Type B pancreatic cell (in vitro differentiated cells): ENCODE measurements around the gene PMVK. TPM values are rescaled to one million over a fixed set of nuclear protein-coding genes. Genes with fewer than 3 reads are reported as not detected.

Experiments used
- DNase-seq: peaks from one replicate; pipeline ENCODE4 v3.0.0; 2021; ENCODE audit warnings: mixed read lengths; ENCODE audit not compliant: unreplicated experiment; ENCODE audit errors: extremely low spot score
- H3K27ac Mint-ChIP-seq: 2 replicates; pipeline ENCODE4 v1.8.0; 2021; ENCODE audit warnings: mild to moderate bottlenecking, mixed read lengths
- H3K27me3 Mint-ChIP-seq: 2 replicates; pipeline ENCODE4 v1.8.0; 2021; ENCODE audit warnings: mixed read lengths
- H3K36me3 Mint-ChIP-seq: 2 replicates; pipeline ENCODE4 v1.8.0; 2021; ENCODE audit warnings: mixed read lengths
- H3K4me1 Mint-ChIP-seq: one replicate; pipeline ENCODE4 v1.8.0; 2021; ENCODE audit warnings: mixed read lengths; ENCODE audit not compliant: unreplicated experiment
- H3K4me3 Mint-ChIP-seq: 2 replicates; pipeline ENCODE4 v1.8.0; 2021; ENCODE audit warnings: mild to moderate bottlenecking, mixed read lengths
- H3K9me3 Mint-ChIP-seq: 2 replicates; pipeline ENCODE4 v1.8.0; 2021; ENCODE audit warnings: mixed read lengths
- CTCF ChIP-seq: fragments of 200-600 bp; sonication (generic); conservative IDR thresholded peaks from 2 replicates; pipeline ENCODE4 v1.5.0; 2021; ENCODE audit warnings: antibody characterized with exemption, mild to moderate bottlenecking
- total RNA-seq: library from RNA; stranded (reverse); gene quantifications from 2 replicates; pipeline ENCODE4 v1.2.1, GENCODE V29; 2021; ENCODE audit warnings: low replicate concordance

The PMVK gene
- total RNA-seq, 1 donor from 2014 or later, result 30.3 TPM

DNA sequence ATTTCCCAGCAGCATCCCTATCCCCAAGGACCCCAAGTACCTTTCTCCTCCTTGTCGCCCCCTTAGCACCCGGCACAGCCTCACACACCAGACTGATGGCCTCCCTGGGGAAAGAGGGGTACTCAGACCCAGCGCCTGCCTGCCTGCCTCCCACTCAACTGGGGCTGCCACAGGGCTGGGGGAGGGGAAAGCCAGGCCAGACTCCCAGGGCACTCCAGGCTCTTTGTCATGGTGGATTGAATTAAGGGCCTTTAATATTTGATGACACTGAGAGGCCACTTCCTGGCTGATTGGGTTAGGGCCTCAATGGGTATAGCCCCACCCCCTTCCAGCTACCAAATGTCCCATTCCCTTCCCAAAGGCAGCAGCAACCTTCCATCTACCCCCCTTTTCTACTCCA lies 32.2 kb upstream of the PMVK start:
- peak overlapping the region; percentile 89 for H3K4me3 Mint-ChIP-seq
- no peaks in the 10 kb centered on the region for H3K9me3 Mint-ChIP-seq
- H3K27ac Mint-ChIP-seq, result peak overlapping the region; percentile 50
- peaks cover 40% of the 10 kb centered on the region for H3K4me1 Mint-ChIP-seq
- no peak for TF ChIP-seq CTCF
- peaks cover 14% of the 10 kb centered on the region for H3K36me3 Mint-ChIP-seq
- no peaks in the 10 kb centered on the region for H3K27me3 Mint-ChIP-seq
- DNase-seq, result no peak

DNA sequence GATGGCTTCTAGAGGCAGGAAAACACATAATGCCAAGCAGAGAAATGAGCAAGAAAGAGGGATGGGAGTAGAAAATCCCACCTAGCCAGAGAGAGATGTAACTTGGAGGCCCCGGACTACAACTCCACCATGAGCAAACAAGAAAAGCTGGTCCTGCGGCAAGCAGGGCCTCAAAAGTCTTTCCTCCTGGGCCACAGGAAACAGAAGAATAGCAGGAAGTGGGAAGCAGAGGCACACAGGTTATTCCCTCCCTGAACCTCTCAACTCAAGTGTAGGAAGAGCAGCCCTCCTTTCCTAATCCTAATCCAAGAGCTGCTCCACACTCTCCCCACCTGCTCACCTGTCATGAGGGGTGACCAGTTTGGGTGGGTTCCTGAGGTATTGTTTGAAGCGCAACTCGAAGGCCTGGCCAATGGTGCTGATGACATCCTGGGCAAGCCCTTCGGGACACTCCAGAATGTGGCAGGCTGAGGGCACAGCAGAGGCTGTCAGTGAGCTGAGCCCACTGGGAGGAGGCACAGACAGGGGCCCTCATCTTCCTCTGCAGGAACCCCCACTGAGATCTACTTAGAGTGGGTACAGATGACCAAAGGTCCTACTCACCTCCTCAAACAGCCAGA lies 30.9 kb upstream of the PMVK start:
- no peak overlapping the region for H3K4me3 Mint-ChIP-seq
- no peaks in the 10 kb centered on the region for H3K27me3 Mint-ChIP-seq
- H3K36me3 Mint-ChIP-seq, result peaks cover 18% of the 10 kb centered on the region
- peaks cover 39% of the 10 kb centered on the region for H3K4me1 Mint-ChIP-seq
- no peaks in the 10 kb centered on the region for H3K9me3 Mint-ChIP-seq
- DNase-seq, result no peak
- no peak overlapping the region for H3K27ac Mint-ChIP-seq
- TF ChIP-seq CTCF, result no peak

- Mint-ChIP-seq H3K4me3 (no peak overlapping the region), H3K36me3 (peaks cover 20% of the 10 kb centered on the region), H3K27me3 (no peaks in the 10 kb centered on the region)
Measured at GRCh38 chr1:154966111-154966510, 29.6 kb upstream of the PMVK start.

DNA sequence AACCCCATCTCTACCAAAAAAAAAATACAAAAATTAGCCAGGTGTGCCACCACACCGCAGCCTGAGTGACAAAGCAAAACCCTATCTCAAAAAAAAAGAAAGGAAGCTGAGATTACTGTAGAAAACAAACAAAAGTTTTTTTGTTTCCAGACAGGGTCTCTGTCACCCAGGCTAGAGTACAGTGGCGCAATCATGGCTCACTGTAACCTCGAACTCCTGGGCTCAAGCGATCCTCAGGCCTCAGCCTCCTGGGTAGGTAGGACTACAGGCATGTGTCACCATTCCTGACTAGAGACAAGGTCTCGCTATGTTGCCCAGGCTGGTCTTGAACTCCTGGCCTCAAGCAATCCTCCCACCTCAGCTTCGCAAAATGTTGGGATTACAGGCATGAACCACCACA lies 27.8 kb upstream of the PMVK start:
- peak overlapping the region; percentile 9 for H3K27ac Mint-ChIP-seq
- H3K27me3 Mint-ChIP-seq, result no peaks in the 10 kb centered on the region
- no peak overlapping the region for H3K4me3 Mint-ChIP-seq
- DNase-seq, result no peak
- peaks cover 20% of the 10 kb centered on the region for H3K36me3 Mint-ChIP-seq
- no peaks in the 10 kb centered on the region for H3K9me3 Mint-ChIP-seq
- H3K4me1 Mint-ChIP-seq, result peaks cover 31% of the 10 kb centered on the region
- no peak for TF ChIP-seq CTCF

More at GRCh38 chr1:154966111-154966510, 29.6 kb upstream of the PMVK start:
- no peak for TF ChIP-seq CTCF
- no peak for DNase-seq
- no peaks in the 10 kb centered on the region for H3K9me3 Mint-ChIP-seq
- H3K27ac Mint-ChIP-seq, result no peak overlapping the region
- H3K4me1 Mint-ChIP-seq, result peaks cover 32% of the 10 kb centered on the region

DNA sequence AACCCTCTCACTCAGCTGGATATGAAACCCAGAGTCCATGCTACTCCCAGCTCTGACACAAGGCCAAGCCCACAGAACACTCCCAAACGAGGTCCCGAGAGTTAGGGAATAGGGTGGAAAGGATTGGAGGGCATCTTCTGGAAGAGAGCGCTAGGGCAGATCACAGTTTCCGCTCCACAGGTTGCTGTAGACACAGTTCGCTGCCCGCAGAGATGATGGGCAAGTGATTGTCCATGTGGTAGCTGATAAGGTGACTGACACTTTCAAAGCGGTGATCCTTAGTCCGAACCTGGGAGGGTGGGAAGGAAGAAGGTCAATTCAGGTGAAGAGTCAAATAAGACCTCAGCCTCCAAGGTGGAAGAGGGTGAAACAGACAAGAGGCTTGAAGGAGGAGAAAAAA lies 27.1 kb upstream of the PMVK start:
- peak overlapping the region; percentile 34 for H3K27ac Mint-ChIP-seq
- no peaks in the 10 kb centered on the region for H3K27me3 Mint-ChIP-seq
- no peaks in the 10 kb centered on the region for H3K9me3 Mint-ChIP-seq
- peaks cover 17% of the 10 kb centered on the region for H3K36me3 Mint-ChIP-seq
- no peak for DNase-seq
- peak overlapping the region; percentile 55 for H3K4me3 Mint-ChIP-seq
- peaks cover 26% of the 10 kb centered on the region for H3K4me1 Mint-ChIP-seq
- TF ChIP-seq CTCF, result no peak
